ENCODE data around the gene PARM1. TPM values are rescaled to one million over a fixed set of nuclear protein-coding genes. Genes with fewer than 3 reads are reported as not detected.

Gene PARM1
- total RNA-seq, 6 experiments from 2014 or later: 0.05 to 0.23 (median 0.16) TPM

DNA sequence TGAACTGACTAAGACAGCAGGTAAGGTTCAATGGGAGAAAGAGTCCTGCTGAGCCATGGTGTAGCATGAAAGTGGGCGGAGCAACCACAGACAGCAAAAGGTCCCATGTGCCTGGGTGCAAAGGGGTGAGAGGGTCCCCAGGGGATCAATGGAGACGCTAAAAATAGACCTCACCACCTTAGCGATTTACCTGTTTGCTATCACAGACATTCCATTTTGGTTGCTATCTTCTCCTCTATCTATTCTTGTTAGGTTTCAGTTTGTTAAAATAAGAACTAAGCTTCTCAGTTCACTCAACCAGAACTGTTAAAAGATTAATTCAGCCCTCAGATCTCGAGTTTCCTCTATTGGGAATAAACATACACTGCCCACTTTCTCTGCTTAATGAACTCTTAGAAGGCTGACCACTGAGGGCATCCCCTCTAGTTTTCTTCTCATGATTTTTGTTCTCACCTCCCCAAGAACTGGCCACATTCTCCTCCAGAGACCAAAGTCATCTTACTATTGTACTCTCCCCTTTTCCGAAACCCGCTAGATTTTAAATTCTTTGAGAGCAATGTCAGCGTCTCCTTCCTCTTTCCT, 136.7 kb downstream of the PARM1 start:
- Mint-ChIP-seq H3K9me3 (peaks cover 19% of the 10 kb centered on the region), H3K36me3 (ENCODE audit: low read depth) (no peaks in the 10 kb centered on the region), H3K27ac (no peak overlapping the region), H3K4me1 (ENCODE audit: low read depth) (no peaks in the 10 kb centered on the region), H3K27me3 (ENCODE audit: insufficient read depth) (peaks cover 2% of the 10 kb centered on the region; the same call in 1 of the 2 replicates), H3K4me3 (no peak overlapping the region)
- TF ChIP-seq, protein P1, sequence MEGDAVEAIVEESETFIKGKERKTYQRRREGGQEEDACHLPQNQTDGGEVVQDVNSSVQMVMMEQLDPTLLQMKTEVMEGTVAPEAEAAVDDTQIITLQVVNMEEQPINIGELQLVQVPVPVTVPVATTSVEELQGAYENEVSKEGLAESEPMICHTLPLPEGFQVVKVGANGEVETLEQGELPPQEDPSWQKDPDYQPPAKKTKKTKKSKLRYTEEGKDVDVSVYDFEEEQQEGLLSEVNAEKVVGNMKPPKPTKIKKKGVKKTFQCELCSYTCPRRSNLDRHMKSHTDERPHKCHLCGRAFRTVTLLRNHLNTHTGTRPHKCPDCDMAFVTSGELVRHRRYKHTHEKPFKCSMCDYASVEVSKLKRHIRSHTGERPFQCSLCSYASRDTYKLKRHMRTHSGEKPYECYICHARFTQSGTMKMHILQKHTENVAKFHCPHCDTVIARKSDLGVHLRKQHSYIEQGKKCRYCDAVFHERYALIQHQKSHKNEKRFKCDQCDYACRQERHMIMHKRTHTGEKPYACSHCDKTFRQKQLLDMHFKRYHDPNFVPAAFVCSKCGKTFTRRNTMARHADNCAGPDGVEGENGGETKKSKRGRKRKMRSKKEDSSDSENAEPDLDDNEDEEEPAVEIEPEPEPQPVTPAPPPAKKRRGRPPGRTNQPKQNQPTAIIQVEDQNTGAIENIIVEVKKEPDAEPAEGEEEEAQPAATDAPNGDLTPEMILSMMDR (IDR thresholded peaks at IDR 0.05): no peak
- no peak for DNase-seq

DNA sequence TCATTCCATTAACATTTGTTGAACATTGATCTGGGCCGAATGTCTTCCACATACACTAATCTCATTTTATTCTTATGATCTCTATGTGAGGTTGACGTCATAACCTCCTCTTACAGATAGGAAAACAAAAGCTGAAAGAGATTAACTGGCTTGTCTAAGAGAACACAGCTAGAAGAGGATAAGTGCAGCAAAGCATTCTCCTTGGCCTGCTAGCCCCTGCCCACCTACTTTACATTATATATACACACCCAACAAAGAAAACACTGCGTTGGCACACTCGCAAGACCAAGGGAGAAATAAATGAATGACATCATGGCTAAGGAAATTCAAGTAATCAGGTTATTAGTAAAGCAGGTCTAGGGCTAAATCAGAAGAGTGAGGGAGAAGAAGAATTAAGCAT, 138.4 kb downstream of the PARM1 start:
- Mint-ChIP-seq H3K27ac (no peak overlapping the region), H3K9me3 (peaks cover 11% of the 10 kb centered on the region)

DNA sequence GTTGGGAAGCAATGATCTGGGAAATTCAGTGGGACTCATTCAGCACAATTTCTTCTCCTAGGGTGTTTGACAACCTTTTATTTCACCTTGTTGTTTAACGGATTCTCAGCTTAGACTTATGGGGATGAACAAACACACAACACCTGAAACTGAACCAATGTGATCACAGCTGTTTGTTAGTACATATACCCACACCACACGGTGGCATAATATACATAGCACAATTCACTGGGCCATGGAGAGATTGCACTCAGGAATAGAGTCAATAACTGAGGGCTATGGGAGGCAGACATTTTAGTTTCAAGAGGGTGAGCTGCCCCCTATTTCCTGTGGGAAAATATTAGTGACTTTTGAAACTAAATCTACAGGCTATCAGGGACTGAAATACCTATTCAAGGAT, 148.0 kb downstream of the PARM1 start:
- no peaks in the 10 kb centered on the region; the same call in 1 of the 2 replicates for H3K9me3 Mint-ChIP-seq
- no peaks in the 10 kb centered on the region for H3K4me1 Mint-ChIP-seq (ENCODE audit: low read depth)
- H3K4me3 Mint-ChIP-seq: no peak overlapping the region
- TF ChIP-seq, protein P1 (IDR thresholded peaks at IDR 0.05): no peak
- no peaks in the 10 kb centered on the region for H3K27me3 Mint-ChIP-seq (ENCODE audit: insufficient read depth)
- no peaks in the 10 kb centered on the region for H3K36me3 Mint-ChIP-seq (ENCODE audit: low read depth)
- no peak for DNase-seq
- no peak overlapping the region for H3K27ac Mint-ChIP-seq

More for the DNA sequence above, 138.4 kb downstream of the PARM1 start:
- Mint-ChIP-seq H3K4me3 (no peak overlapping the region), H3K4me1 (ENCODE audit: low read depth) (no peaks in the 10 kb centered on the region), H3K27me3 (ENCODE audit: insufficient read depth) (peaks cover 2% of the 10 kb centered on the region; the same call in 1 of the 2 replicates), H3K36me3 (ENCODE audit: low read depth) (no peaks in the 10 kb centered on the region)
- DNase-seq: no peak
- TF ChIP-seq, protein P1 (IDR thresholded peaks at IDR 0.05): no peak

DNA sequence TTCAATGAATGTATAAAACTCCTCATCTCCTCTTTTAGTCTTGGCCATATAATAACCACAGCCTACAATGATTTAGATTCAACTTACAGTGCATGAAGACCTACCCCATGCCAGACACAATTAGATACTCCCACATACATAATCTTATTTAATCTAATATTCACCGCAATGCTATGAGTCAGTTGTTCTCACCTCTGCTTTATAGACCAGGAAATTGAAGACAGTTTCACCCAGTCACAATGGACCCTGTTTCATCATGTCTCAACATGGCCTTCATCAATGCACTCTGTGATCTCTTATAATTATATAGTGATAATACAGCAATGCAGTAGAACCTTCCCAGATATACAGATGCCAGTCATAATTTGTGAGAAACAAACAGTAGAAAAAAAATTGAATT, 148.6 kb downstream of the PARM1 start:
- Mint-ChIP-seq H3K4me3 (no peak overlapping the region), H3K27me3 (ENCODE audit: insufficient read depth) (no peaks in the 10 kb centered on the region), H3K27ac (no peak overlapping the region), H3K36me3 (ENCODE audit: low read depth) (no peaks in the 10 kb centered on the region), H3K9me3 (no peaks in the 10 kb centered on the region; the same call in 1 of the 2 replicates), H3K4me1 (ENCODE audit: low read depth) (no peaks in the 10 kb centered on the region)
- TF ChIP-seq, protein P1 (IDR thresholded peaks at IDR 0.05): no peak
- no peak for DNase-seq

DNA sequence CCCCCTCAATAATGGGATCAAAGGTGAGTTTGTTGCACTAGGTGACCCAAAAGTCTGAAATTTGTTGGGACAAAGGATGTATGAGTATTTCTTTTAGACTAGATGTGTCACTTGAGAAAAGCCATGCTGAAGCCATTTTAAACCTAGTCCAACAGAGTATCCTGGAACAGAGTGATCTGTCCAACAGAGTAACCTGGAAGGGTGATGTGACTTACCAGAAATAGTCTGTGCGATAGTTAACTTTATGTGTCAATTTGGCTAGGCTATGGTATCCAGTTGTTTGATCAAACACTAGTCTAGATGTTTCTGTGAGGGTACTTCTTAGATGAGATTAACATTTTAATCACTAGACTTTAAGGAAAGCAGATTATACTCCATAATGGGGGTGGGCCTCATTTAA, 154.5 kb downstream of the PARM1 start:
- Mint-ChIP-seq H3K27ac (no peak overlapping the region), H3K4me1 (ENCODE audit: low read depth) (no peaks in the 10 kb centered on the region), H3K36me3 (ENCODE audit: low read depth) (no peaks in the 10 kb centered on the region), H3K9me3 (peaks cover 12% of the 10 kb centered on the region), H3K27me3 (ENCODE audit: insufficient read depth) (no peaks in the 10 kb centered on the region), H3K4me3 (no peak overlapping the region)
- TF ChIP-seq, protein P1 (IDR thresholded peaks at IDR 0.05): no peak
- no peak for DNase-seq
